PC-3 (cell line): ENCODE measurements around the gene DLG4. TPM values are rescaled to one million over a fixed set of nuclear protein-coding genes. Genes with fewer than 3 reads are reported as not detected.

Source experiments
- ATAC-seq: fragments of 200-7000 bp; cut with Tn5 transposase; 2 replicates; pipeline ENCODE4 v1.9.1; 2020; ENCODE audit warnings: mild to moderate bottlenecking, moderate library complexity
- BruUV-seq: library from RNA; stranded (reverse); fragments of 400-500 nt; replicated peaks from 2 replicates; lab custom pipeline; 2021; lab: Mats Ljungman, UMichigan
- CTCF ChIA-PET: fragments of 300-600 bp; sonication (Branson Sonifier 250); formaldehyde crosslinking; loops from one replicate; lab custom pipeline; 2022; ENCODE audit warnings: antibody characterized with exemption; lab: Charles Lee
- POLR2A ChIA-PET: fragments of 300-600 bp; sonication (Branson Sonifier 250); formaldehyde crosslinking; loops from one replicate; lab custom pipeline; 2022; ENCODE audit warnings: antibody characterized with exemption; ENCODE audit not compliant: unreplicated experiment; lab: Charles Lee
- DNase-seq: peaks from one replicate; pipeline ENCODE4 v3.0.0-alpha.2; 2015
- H2AFZ ChIP-seq: fragments of 300-600 bp; sonication (generic); 2 replicates; pipeline ENCODE4 v1.6.0; 2016; ENCODE audit warnings: antibody characterized with exemption, low read length
- H3F3A ChIP-seq: fragments of 300-600 bp; sonication (generic); one replicate; pipeline ENCODE4 v1.6.0; 2017; ENCODE audit warnings: antibody characterized with exemption, low read length, control low read depth, mild to moderate bottlenecking; ENCODE audit not compliant: unreplicated experiment
- H3K27ac ChIP-seq: fragments of 300-600 bp; sonication (generic); 2 replicates; pipeline ENCODE4 v1.5.1; 2016; ENCODE audit warnings: mild to moderate bottlenecking, low read length
- H3K27me3 ChIP-seq: fragments of 300-600 bp; sonication (generic); 2 replicates; pipeline ENCODE4 v1.6.1; 2016; ENCODE audit warnings: low read length, mixed read lengths
- H3K36me3 ChIP-seq: fragments of 300-600 bp; sonication (generic); 2 replicates; pipeline ENCODE4 v1.6.1; 2016; ENCODE audit warnings: low read depth, mixed run types, low read length, mixed read lengths
- H3K4me1 ChIP-seq: fragments of 300-600 bp; sonication (generic); 2 replicates; pipeline ENCODE4 v1.5.1; 2016; ENCODE audit warnings: low read length; ENCODE audit not compliant: insufficient read depth
- H3K4me2 ChIP-seq: fragments of 300-600 bp; sonication (generic); 2 replicates; pipeline ENCODE4 v1.6.0; 2016; ENCODE audit warnings: low read length
- H3K4me3 ChIP-seq: fragments of 300-600 bp; sonication (generic); 2 replicates; pipeline ENCODE4 v1.5.1; 2016; ENCODE audit warnings: mild to moderate bottlenecking, low read length, mixed read lengths
- H3K79me2 ChIP-seq: fragments of 300-600 bp; sonication (generic); 2 replicates; pipeline ENCODE4 v1.6.1; 2017; ENCODE audit warnings: low read length, mixed read lengths
- H3K9ac ChIP-seq: fragments of 300-600 bp; sonication (generic); 2 replicates; pipeline ENCODE4 v1.6.0; 2016; ENCODE audit warnings: mild to moderate bottlenecking, low read length
- H3K9me2 ChIP-seq: fragments of 300-600 bp; sonication (generic); replicated peaks from 2 replicates; pipeline ENCODE4 v1.6.1; 2016; ENCODE audit warnings: mixed run types, low read length, mixed read lengths
- H3K9me3 ChIP-seq: fragments of 300-600 bp; sonication (generic); 2 replicates; pipeline ENCODE4 v1.6.1; 2016; ENCODE audit warnings: low read length, mixed read lengths
- H4K20me1 ChIP-seq: fragments of 300-600 bp; sonication (generic); 2 replicates; pipeline ENCODE4 v1.6.1; 2016; ENCODE audit warnings: low read length, mixed read lengths
- CTCF ChIP-seq: fragments of 300-600 bp; sonication (generic); conservative IDR thresholded peaks from 2 replicates; pipeline ENCODE4 v1.5.1; 2017; ENCODE audit warnings: antibody characterized with exemption, low read depth, mild to moderate bottlenecking, low read length
- EZH2 ChIP-seq: fragments of 300-600 bp; sonication (generic); IDR thresholded peaks from one replicate; pipeline ENCODE4 v1.6.1; 2017; ENCODE audit warnings: antibody characterized with exemption, mild to moderate bottlenecking, low read length; ENCODE audit not compliant: unreplicated experiment
- EZH2phosphoT487 ChIP-seq: fragments of 300-600 bp; sonication (generic); IDR thresholded peaks from 2 replicates; pipeline ENCODE4 v1.6.1; 2018; ENCODE audit warnings: mild to moderate bottlenecking, antibody characterized with exemption, low read length, borderline replicate concordance
- intact Hi-C: fragments of 100-400 bp; cut with micrococcal nuclease; formaldehyde crosslinking; loops from 2 replicates; pipeline ENCODE4 v1.9.0; 2023
- total RNA-seq: library from RNA; depleted of rRNA; stranded (reverse); fragments of >200 nt; gene quantifications from 2 replicates; pipeline ENCODE4 v1.2.3, GENCODE V29; 2014

The DLG4 gene
- total RNA-seq, 1 experiment from 2014 or later, result 6.5 TPM

GRCh38 chr17:7232114-7232513, 12.5 kb upstream of the DLG4 start:
- Histone ChIP-seq H3K9me3 (no peaks in the 10 kb centered on the region), H3K9me2 (no peaks in the 10 kb centered on the region), H2AFZ (no peak overlapping the region), H3K4me1 (peaks cover 30% of the 10 kb centered on the region), H3K36me3 (peaks cover 10% of the 10 kb centered on the region; the same call in 1 of the 2 replicates), H3K9ac (no peak overlapping the region), H4K20me1 (peaks cover 8% of the 10 kb centered on the region; the same call in 1 of the 2 replicates), H3K79me2 (peaks cover 53% of the 10 kb centered on the region), H3K27ac (no peak overlapping the region), H3K4me2 (peak overlapping the region; percentile 81), H3K27me3 (no peaks in the 10 kb centered on the region), H3K4me3 (peak overlapping the region; percentile 89), H3F3A (peaks cover 8% of the 10 kb centered on the region)
- BruUV-seq, result TSS peak; percentile 13
- POLR2A ChIA-PET, result no interaction called here
- no peak for TF ChIP-seq EZH2phosphoT487
- DNase-seq (peak; percentile 1), ATAC-seq (no peak)
- intact Hi-C loops, result no loop called here
- CTCF ChIA-PET, result no interaction called here

- H3F3A ChIP-seq, result no peaks in the 10 kb centered on the region
- no peak overlapping the region for H2AFZ ChIP-seq
- no peak for ATAC-seq
- no peak overlapping the region for H3K4me3 ChIP-seq
- intact Hi-C loops, result no loop called here
- no peaks in the 10 kb centered on the region for H3K9me3 ChIP-seq
- CTCF ChIA-PET, result no interaction called here
- H3K27ac ChIP-seq, result no peak overlapping the region
- BruUV-seq, result no TSS peak
- DNase-seq, result no peak
- peaks cover 41% of the 10 kb centered on the region for H3K79me2 ChIP-seq
- H3K36me3 ChIP-seq, result no peaks in the 10 kb centered on the region; the same call in 1 of the 2 replicates
- TF ChIP-seq CTCF (no peak), EZH2phosphoT487 (no peak), EZH2 (no peak)
- POLR2A ChIA-PET, result no interaction called here
- peaks cover 8% of the 10 kb centered on the region; the same call in 1 of the 2 replicates for H4K20me1 ChIP-seq
- no peak overlapping the region for H3K9ac ChIP-seq
- H3K9me2 ChIP-seq, result no peaks in the 10 kb centered on the region
- no peaks in the 10 kb centered on the region for H3K27me3 ChIP-seq
- peaks cover 11% of the 10 kb centered on the region for H3K4me1 ChIP-seq
- H3K4me2 ChIP-seq, result no peak overlapping the region
These were observed 9.9 kb upstream of the DLG4 start for GRCh38 chr17:7229504-7229903.

- no peak overlapping the region for H3K4me3 ChIP-seq
- no peaks in the 10 kb centered on the region for H3F3A ChIP-seq
- POLR2A ChIA-PET, result no interaction called here
- no peak for TF ChIP-seq CTCF
- no peak for TF ChIP-seq EZH2
- no peak for TF ChIP-seq EZH2phosphoT487
- H3K36me3 ChIP-seq, result no peaks in the 10 kb centered on the region; the same call in 1 of the 2 replicates
- CTCF ChIA-PET, result no interaction called here
- ATAC-seq (no peak), DNase-seq (no peak)
- peaks cover 10% of the 10 kb centered on the region for H3K4me1 ChIP-seq
- intact Hi-C loops, result no loop called here
- H3K9me2 ChIP-seq, result no peaks in the 10 kb centered on the region
- no peak overlapping the region for H2AFZ ChIP-seq
- peaks cover 38% of the 10 kb centered on the region for H3K79me2 ChIP-seq
- H3K4me2 ChIP-seq, result no peak overlapping the region
- no peak overlapping the region for H3K27ac ChIP-seq
- no peaks in the 10 kb centered on the region for H3K9me3 ChIP-seq
- H4K20me1 ChIP-seq, result peaks cover 8% of the 10 kb centered on the region; the same call in 1 of the 2 replicates
- no peaks in the 10 kb centered on the region for H3K27me3 ChIP-seq
- no TSS peak for BruUV-seq
- H3K9ac ChIP-seq, result no peak overlapping the region
These were observed 9.3 kb upstream of the DLG4 start for GRCh38 chr17:7228920-7229319.
